Sigmoid colon (tissue), 7 donors: ENCODE data around the gene COL25A1. TPM values are rescaled to one million over a fixed set of nuclear protein-coding genes. Genes with fewer than 3 reads are reported as not detected.

Source experiments
- DNase-seq: peaks from one replicate; pipeline ENCODE4 v3.0.0-alpha.2; 2019
- H3K27ac ChIP-seq, 4 donors: fragments of 200-600 bp; sonication (generic); one replicate each; pipeline ENCODE4 v1.5.1; 2016 to 2019; ENCODE audit warnings: mild to moderate bottlenecking in 1 of 4
- H3K27me3 ChIP-seq, 3 donors: fragments of 200-600 bp; sonication (generic); one replicate each; pipeline ENCODE4 v1.5.1; 2019; ENCODE audit warnings: mild to moderate bottlenecking in 1 of 3
- H3K36me3 ChIP-seq, 4 donors: fragments of 200-600 bp; sonication (generic); one replicate each; pipeline ENCODE4 v1.5.1; 2016 to 2019
- H3K4me1 ChIP-seq, 4 donors: fragments of 200-600 bp; sonication (generic); one replicate each; pipeline ENCODE4 v1.5.1; 2017 to 2019
- H3K4me3 ChIP-seq, 4 donors: fragments of 200-600 bp; sonication (generic); one replicate each; pipeline ENCODE4 v1.5.1; 2017 to 2019; ENCODE audit warnings: mild to moderate bottlenecking in 2 of 4, moderate library complexity in 1 of 4
- H3K9me3 ChIP-seq, 4 donors: fragments of 200-600 bp in 3 of 4; sonication (generic) in 3 of 4; one replicate each; pipeline versions ENCODE4 v1.5.1 to v1.6.1; 2013 to 2019
- EP300 ChIP-seq, 4 donors: sonication (generic); formaldehyde crosslinking; IDR thresholded peaks; one replicate each; pipeline ENCODE4 v1.6.1; 2017; ENCODE audit warnings: antibody characterized with exemption in 4 of 4
- POLR2A ChIP-seq, 2 donors: fragments of 450-650 bp; IDR thresholded peaks; one replicate each; pipeline ENCODE4 v1.6.1; 2016; ENCODE audit warnings: antibody characterized with exemption in 2 of 2, mild to moderate bottlenecking in 2 of 2, moderate library complexity in 2 of 2
- POLR2AphosphoS5 ChIP-seq, 4 donors: sonication (generic); formaldehyde crosslinking; IDR thresholded peaks; one replicate each; pipeline ENCODE4 v1.6.1; 2017; ENCODE audit warnings: antibody characterized with exemption in 4 of 4
- WGBS, 2 donors: extraction: QIAGEN DNeasy Blood & Tissue Kit; methylation state at CpG; one replicate each; pipeline ENCODE4 v1.1.7; 2013; 5-methylcytosine and 5-hydroxymethylcytosine counted together
- intact Hi-C: fragments of 100-400 bp; cut with DNase I; formaldehyde crosslinking; loops from one replicate; pipeline ENCODE4 v1.15.1; 2023
- polyA plus RNA-seq, 3 donors: library from polyadenylated mRNA; stranded (reverse); fragments of 200-250 nt; gene quantifications; one replicate each; pipeline ENCODE4 v1.2.3, GENCODE V29; 2013
- total RNA-seq, 4 donors: library from RNA; depleted of rRNA; stranded (reverse); fragments of >200 nt; gene quantifications; one replicate each; pipeline ENCODE4 v1.1.0, GENCODE V29; 2016
- TF ChIP-seq, protein P1 (sequence below), 4 experiments: fragments of 450-650 bp in 3 of 4; fragments of 200-600 bp in 1 of 4; IDR thresholded peaks; one replicate each; pipeline ENCODE4 v1.5.1; 2016 to 2019; ENCODE audit warnings: antibody characterized with exemption in 4 of 4, mild to moderate bottlenecking in 3 of 4, moderate library complexity in 2 of 4
- donor health status: healthy with polysubstance abuse.
- donor health status: Bipolar disorder and iron deficiency.
- donor health status: healthy.

Gene COL25A1
- total and polyA plus RNA-seq, 7 donors, result 0.15 to 1.4 (median 0.41) TPM; not detected in 2

DNA sequence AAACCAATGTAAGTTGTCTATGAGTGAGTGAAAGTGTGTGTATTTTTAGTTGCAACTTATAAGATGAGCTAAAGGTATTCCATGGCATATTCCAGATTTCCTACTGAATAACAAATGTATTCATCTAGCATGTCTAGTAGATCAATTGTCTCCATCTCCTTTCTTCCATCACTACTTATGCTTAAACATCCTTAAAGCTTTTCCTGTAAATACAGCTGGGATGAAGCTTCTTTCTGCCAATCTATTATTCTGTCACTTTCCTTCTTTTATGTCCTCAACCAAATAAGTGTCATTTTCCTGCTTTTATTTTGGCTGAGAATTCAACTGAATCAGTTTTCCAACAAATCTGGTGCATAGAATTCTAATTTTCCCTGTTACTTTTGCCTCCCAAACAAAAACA, 136.3 kb downstream of the COL25A1 start:
- intact Hi-C loops, result no loop called here
- Histone ChIP-seq H3K9me3 (peaks cover 0 to 1% (median 0%) of the 10 kb centered on the region in 4 donors), H3K27me3 (no peaks in the 10 kb centered on the region), H3K36me3 (no peaks in the 10 kb centered on the region), H3K4me1 (no peaks in the 10 kb centered on the region), H3K27ac (no peak overlapping the region), H3K4me3 (no peak overlapping the region)
- no peak for DNase-seq
- TF ChIP-seq, protein P1, sequence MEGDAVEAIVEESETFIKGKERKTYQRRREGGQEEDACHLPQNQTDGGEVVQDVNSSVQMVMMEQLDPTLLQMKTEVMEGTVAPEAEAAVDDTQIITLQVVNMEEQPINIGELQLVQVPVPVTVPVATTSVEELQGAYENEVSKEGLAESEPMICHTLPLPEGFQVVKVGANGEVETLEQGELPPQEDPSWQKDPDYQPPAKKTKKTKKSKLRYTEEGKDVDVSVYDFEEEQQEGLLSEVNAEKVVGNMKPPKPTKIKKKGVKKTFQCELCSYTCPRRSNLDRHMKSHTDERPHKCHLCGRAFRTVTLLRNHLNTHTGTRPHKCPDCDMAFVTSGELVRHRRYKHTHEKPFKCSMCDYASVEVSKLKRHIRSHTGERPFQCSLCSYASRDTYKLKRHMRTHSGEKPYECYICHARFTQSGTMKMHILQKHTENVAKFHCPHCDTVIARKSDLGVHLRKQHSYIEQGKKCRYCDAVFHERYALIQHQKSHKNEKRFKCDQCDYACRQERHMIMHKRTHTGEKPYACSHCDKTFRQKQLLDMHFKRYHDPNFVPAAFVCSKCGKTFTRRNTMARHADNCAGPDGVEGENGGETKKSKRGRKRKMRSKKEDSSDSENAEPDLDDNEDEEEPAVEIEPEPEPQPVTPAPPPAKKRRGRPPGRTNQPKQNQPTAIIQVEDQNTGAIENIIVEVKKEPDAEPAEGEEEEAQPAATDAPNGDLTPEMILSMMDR (IDR thresholded peaks at IDR 0.05), result no peak
- TF ChIP-seq POLR2AphosphoS5 (IDR thresholded peaks at IDR 0.05) (no peak), POLR2A (IDR thresholded peaks at IDR 0.05) (no peak), EP300 (IDR thresholded peaks at IDR 0.05) (no peak)

DNA sequence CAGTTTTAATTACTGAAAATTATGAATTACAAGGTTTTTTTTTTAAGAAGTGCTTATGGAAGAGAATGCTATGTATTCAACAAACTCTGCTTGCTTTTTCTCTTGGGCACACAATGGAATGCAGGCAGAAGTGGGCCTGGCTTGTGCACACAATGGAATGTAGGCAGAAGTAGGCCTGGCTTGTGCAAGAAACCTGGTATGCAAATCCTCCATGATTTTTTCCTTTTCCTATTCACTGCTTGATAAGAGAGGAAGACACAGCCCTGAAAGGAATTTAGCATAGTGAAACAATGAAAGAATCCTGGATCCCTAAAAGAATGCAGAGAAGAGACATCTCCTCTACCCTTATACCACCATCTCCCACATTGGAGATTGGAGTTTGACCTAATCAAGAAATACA, 138.4 kb downstream of the COL25A1 start:
- H3K27me3 ChIP-seq, result no peaks in the 10 kb centered on the region
- H3K36me3 ChIP-seq, result no peaks in the 10 kb centered on the region
- DNase-seq, result no peak
- H3K4me1 ChIP-seq, result no peaks in the 10 kb centered on the region
- no peak overlapping the region for H3K27ac ChIP-seq
- intact Hi-C loops, result no loop called here
- peaks cover 0 to 1% (median 0%) of the 10 kb centered on the region in 4 donors for H3K9me3 ChIP-seq
- TF ChIP-seq POLR2AphosphoS5 (IDR thresholded peaks at IDR 0.05) (no peak), EP300 (IDR thresholded peaks at IDR 0.05) (no peak), POLR2A (IDR thresholded peaks at IDR 0.05) (no peak)
- TF ChIP-seq, protein P1 (IDR thresholded peaks at IDR 0.05), result no peak
- no peak overlapping the region for H3K4me3 ChIP-seq

DNA sequence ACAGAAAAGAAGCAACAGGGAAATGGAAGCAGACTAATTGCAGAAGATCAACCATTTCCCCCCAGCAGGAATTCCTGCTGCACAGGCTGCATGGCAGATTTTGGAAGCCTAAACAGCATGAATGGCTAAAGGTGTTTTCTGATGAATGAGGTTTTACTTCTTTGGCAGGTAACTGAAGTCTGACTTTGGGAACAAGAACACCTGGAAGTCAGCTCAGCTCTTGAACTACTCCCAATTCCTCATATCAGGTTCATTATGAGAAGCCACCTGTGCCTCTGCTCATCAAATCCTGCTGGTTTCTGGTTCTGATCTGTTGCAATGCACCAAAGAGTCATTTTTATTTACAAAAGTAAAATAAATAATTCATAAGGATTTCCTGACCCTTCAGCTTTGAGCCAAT, 139.0 kb downstream of the COL25A1 start:
- H3K27ac ChIP-seq, result no peak overlapping the region
- H3K27me3 ChIP-seq, result no peaks in the 10 kb centered on the region
- no peak overlapping the region for H3K4me3 ChIP-seq
- no peak for TF ChIP-seq POLR2AphosphoS5 (IDR thresholded peaks at IDR 0.05)
- TF ChIP-seq, protein P1 (IDR thresholded peaks at IDR 0.05), result no peak
- no peak for TF ChIP-seq POLR2A (IDR thresholded peaks at IDR 0.05)
- no peak for TF ChIP-seq EP300 (IDR thresholded peaks at IDR 0.05)
- DNase-seq, result no peak
- H3K9me3 ChIP-seq, result peaks cover 0 to 1% (median 0%) of the 10 kb centered on the region in 4 donors
- intact Hi-C loops, result no loop called here
- H3K36me3 ChIP-seq, result no peaks in the 10 kb centered on the region
- no peaks in the 10 kb centered on the region for H3K4me1 ChIP-seq

DNA sequence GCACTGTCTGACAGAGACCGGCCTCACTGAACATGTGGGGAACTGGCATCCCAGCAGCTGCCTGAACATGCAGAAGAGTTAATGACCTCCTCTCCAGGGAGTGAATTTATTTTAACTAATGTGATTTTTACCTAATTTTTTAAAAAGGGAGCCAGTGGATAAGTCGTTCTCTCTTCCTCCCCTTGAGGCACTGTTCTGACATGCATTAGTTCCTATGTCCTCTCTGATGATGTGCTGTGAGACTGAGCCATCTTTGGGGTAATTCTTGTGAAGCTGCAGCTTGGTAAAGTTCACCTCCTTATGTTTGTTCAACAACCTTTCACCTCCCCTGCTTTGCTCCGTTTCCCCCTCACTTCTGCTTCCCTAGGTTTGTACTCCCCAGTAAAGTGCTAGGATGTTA, 139.7 kb downstream of the COL25A1 start:
- Histone ChIP-seq H3K36me3 (no peaks in the 10 kb centered on the region), H3K4me1 (no peaks in the 10 kb centered on the region), H3K4me3 (no peak overlapping the region), H3K9me3 (peaks cover 0 to 1% (median 0%) of the 10 kb centered on the region in 4 donors), H3K27me3 (no peaks in the 10 kb centered on the region), H3K27ac (no peak overlapping the region)
- intact Hi-C loops, result no loop called here
- WGBS, 2 donors, result 88 to 91% methylated on average over 3 of the region's 3 CpGs
- TF ChIP-seq, protein P1 (IDR thresholded peaks at IDR 0.05), result no peak
- no peak for TF ChIP-seq EP300 (IDR thresholded peaks at IDR 0.05)
- no peak for TF ChIP-seq POLR2AphosphoS5 (IDR thresholded peaks at IDR 0.05)
- no peak for TF ChIP-seq POLR2A (IDR thresholded peaks at IDR 0.05)
- DNase-seq, result no peak

DNA sequence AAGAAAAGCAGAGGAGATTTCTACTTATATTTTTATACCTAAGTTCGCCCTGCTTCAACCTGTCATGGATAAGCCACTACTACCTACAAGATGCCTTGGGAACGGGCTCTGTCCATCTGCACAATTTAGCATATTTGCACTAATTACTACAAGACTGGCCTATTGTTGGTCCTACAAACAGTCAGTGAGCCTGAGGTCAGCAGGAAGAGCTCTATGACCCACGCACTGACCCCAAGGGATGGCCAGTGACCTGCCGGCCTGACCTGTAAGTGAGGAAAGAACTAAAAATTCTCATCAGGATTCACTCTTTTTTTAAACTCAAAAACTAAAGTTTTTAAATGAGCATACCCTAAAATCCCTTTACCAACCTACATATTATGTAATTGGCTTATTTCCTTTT, 142.0 kb downstream of the COL25A1 start:
- H3K36me3 ChIP-seq, result no peaks in the 10 kb centered on the region
- no peak overlapping the region for H3K4me3 ChIP-seq
- intact Hi-C loops, result no loop called here
- TF ChIP-seq, protein P1 (IDR thresholded peaks at IDR 0.05), result no peak
- WGBS, 2 donors, result 85 to 88% methylated on average over 4 of the region's 4 CpGs
- no peaks in the 10 kb centered on the region for H3K9me3 ChIP-seq
- DNase-seq, result no peak
- no peak overlapping the region for H3K27ac ChIP-seq
- H3K4me1 ChIP-seq, result no peaks in the 10 kb centered on the region
- no peaks in the 10 kb centered on the region for H3K27me3 ChIP-seq
